Right lobe of liver (tissue), 4 donors: Measurements from ENCODE around the gene NTN1.

Source experiments
- POLR2A ChIP-seq: fragments of 450-650 bp; IDR thresholded peaks from one replicate; pipeline ENCODE4 v1.6.1; 2017; ENCODE audit warnings: antibody characterized with exemption, mild to moderate bottlenecking
- TF ChIP-seq, protein P1 (sequence below), 4 donors: fragments of 200-600 bp in 3 of 4; fragments of 450-650 bp in 1 of 4; IDR thresholded peaks; one replicate each; pipeline versions ENCODE4 v1.5.1 to v1.8.0; 2016 to 2022; ENCODE audit warnings: antibody characterized with exemption in 4 of 4, mild to moderate bottlenecking in 2 of 4
- donor health status: DM: no; HTN: no; CAD: no.
- donor health status: DM: no; HTN: no; CAD: no.
- donor health status: DM: no; HTN: yes; CAD: no.

- TF ChIP-seq, protein P1, sequence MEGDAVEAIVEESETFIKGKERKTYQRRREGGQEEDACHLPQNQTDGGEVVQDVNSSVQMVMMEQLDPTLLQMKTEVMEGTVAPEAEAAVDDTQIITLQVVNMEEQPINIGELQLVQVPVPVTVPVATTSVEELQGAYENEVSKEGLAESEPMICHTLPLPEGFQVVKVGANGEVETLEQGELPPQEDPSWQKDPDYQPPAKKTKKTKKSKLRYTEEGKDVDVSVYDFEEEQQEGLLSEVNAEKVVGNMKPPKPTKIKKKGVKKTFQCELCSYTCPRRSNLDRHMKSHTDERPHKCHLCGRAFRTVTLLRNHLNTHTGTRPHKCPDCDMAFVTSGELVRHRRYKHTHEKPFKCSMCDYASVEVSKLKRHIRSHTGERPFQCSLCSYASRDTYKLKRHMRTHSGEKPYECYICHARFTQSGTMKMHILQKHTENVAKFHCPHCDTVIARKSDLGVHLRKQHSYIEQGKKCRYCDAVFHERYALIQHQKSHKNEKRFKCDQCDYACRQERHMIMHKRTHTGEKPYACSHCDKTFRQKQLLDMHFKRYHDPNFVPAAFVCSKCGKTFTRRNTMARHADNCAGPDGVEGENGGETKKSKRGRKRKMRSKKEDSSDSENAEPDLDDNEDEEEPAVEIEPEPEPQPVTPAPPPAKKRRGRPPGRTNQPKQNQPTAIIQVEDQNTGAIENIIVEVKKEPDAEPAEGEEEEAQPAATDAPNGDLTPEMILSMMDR (IDR thresholded peaks at IDR 0.05), result no peak
- TF ChIP-seq POLR2A, result no peak
Measured at GRCh38 chr17:9080983-9081382, 59.7 kb downstream of the NTN1 start.
